ENCODE measurements around the gene MED27. TPM values are rescaled to one million over a fixed set of nuclear protein-coding genes. Genes with fewer than 3 reads are reported as not detected.

Gene MED27
- total and polyA plus RNA-seq, 10 of the 15 experiments (the other 5 are each of a cell fraction or from before 2014, with no cell fraction given), result 20.3 to 50.3 (median 35.5) TPM

GRCh38 chr9:131831380-131832165 lies 248.1 kb downstream of the MED27 start:
- H3K27me3 ChIP-seq (replicated peaks in 1 of 2; ENCODE audit: control insufficient read depth in 2 of 2, insufficient read depth in 2 of 2, low read length in 1 of 2), result peaks cover 0 to 1% of the 10 kb centered on the region in 2 experiments; a peak in 1 of 4 replicates
- no peaks in the 10 kb centered on the region for H4K20me1 ChIP-seq (ENCODE audit: control insufficient read depth, insufficient read depth)
- no peaks in the 10 kb centered on the region; the same call in 2 of the 3 replicates for H3K9me3 ChIP-seq (replicated peaks; ENCODE audit: control insufficient read depth, insufficient read depth, low read length)
- no peaks in the 10 kb centered on the region for H3K4me1 ChIP-seq (ENCODE audit: control insufficient read depth, insufficient read depth, low read length)
- BruUV-seq (replicated peaks), result no TSS peak
- in situ Hi-C loops (cut with MboI), result no loop called here
- H3K27ac ChIP-seq (ENCODE audit: control insufficient read depth, insufficient read depth), result no peak overlapping the region
- RAD21 ChIA-PET (ENCODE audit: unreplicated experiment), result interaction anchor here (0.7 kb wide), 1 partner anchor 66 kb away, joined by 3 read pairs; no protein-coding TSS in a partner anchor
- no peak for FAIRE-seq
- H3K4me3 ChIP-seq, result no peak overlapping the region
- ATAC-seq, result no peak
- WGBS (ENCODE audit: insufficient coverage, insufficient replicate concordance, low lambda C conversion rate, missing lambda C conversion rate), result 62% methylated on average over 21 of the region's 24 CpGs
- H3K79me2 ChIP-seq (ENCODE audit: control insufficient read depth, insufficient read depth, low read length), result no peaks in the 10 kb centered on the region
- H3K4me2 ChIP-seq (ENCODE audit: control insufficient read depth, insufficient read depth), result no peak overlapping the region
- intact Hi-C loops (cut with micrococcal nuclease; ENCODE audit: unreplicated experiment), result no loop called here
- H3K36me3 ChIP-seq (ENCODE audit: control insufficient read depth in 2 of 2, insufficient read depth in 2 of 2, low read length in 1 of 2), result no peaks in the 10 kb centered on the region
- no peak overlapping the region for H2AFZ ChIP-seq (ENCODE audit: control insufficient read depth, low read depth, low read length)
- CTCF ChIA-PET, result no interaction called here
- no peak for DNase-seq (ENCODE audit: low read depth, low spot score)
- peak; percentile 56; the same call in 1 of the 2 replicates for TF ChIP-seq ZBTB40 (IDR thresholded peaks at IDR 0.05; ENCODE audit: borderline replicate concordance)
- TF ChIP-seq ZNF622 (IDR thresholded peaks at IDR 0.05), result no peak
- no peak for TF ChIP-seq NFIC (IDR thresholded peaks at IDR 0.05; ENCODE audit: low read depth, low read length)
- no peak for TF ChIP-seq NR2C1 (IDR thresholded peaks at IDR 0.05)
- no peak for TF ChIP-seq REST (IDR thresholded peaks at IDR 0.05; ENCODE audit: low read depth, low read length)
- TF ChIP-seq NR2F1 (conservative IDR thresholded peaks at IDR 0.05), result no peak
- SMC1A ChIA-PET (ENCODE audit: uncharacterized antibody, unreplicated experiment), result no interaction called here
- no peak overlapping the region for H3K9ac ChIP-seq (ENCODE audit: control insufficient read depth, insufficient read depth, low read length)
- POLR2A ChIA-PET, result no interaction called here
